ENCODE results near the gene BPIFB3. TPM values are rescaled to one million over a fixed set of nuclear protein-coding genes. Genes with fewer than 3 reads are reported as not detected.

The BPIFB3 gene
- total and polyA plus RNA-seq, 2 of the 4 experiments (the other 2 are of a cell fraction), result not detected

DNA sequence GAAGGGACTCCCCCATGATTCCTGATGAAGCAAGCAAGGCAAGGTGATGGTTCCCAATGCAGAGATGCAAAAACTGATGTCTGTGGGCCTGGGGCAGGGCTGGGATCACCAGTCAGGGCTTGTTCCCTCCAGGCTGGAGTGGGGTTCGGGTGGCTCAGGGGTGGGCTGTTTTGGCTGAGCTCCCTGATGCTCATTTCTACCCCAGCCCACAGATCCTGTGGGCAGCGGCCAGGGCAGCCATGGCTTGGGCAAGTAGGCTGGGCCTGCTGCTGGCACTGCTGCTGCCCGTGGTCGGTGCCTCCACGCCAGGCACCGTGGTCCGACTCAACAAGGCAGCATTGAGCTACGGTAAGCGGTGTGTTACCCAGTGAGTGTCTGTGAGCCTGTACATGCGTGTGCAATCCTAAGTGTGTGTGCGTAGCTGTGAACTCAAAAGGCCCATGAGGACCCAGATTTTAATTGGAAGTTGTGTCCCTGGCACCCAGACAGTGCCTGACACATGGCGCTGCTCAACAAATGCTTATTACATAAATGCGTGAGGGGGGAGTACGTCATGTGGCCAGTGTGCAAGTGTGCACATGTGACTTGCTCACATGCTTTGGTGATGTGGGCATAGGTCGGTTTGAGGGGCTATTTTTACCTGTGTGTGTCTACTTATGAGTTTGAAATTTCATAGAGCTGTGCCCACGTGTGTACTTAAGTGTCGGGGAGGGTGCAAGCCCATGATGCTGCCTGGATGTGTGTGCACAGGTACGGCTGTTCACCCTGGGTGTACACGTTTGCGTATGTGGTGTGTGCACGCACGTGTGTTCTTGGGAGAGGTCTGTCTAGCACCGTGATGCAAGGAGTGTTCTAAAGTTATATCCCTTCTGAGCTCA lies 45.1 kb upstream of the BPIFB3 start:
- Histone ChIP-seq H3K4ac (ENCODE audit: low read depth, low read length) (no peak overlapping the region), H2BK120ac (ENCODE audit: low read depth, low read length) (no peak overlapping the region), H3K9ac (ENCODE audit: low read depth, low read length) (no peak overlapping the region), H2BK20ac (ENCODE audit: low read depth, low read length) (no peak overlapping the region), H3K18ac (ENCODE audit: low read depth, low read length) (no peak overlapping the region), H3K14ac (replicated peaks; ENCODE audit: low read depth, low read length) (no peak overlapping the region), H3K4me2 (ENCODE audit: low read depth, low read length) (no peak overlapping the region), H2BK5ac (ENCODE audit: low read depth, low read length, poor library complexity, severe bottlenecking) (no peak overlapping the region), H3K36me3 (ENCODE audit: control insufficient read depth, insufficient read depth, low read length) (no peaks in the 10 kb centered on the region), H4K5ac (ENCODE audit: low read depth, low read length) (no peak overlapping the region), H4K20me1 (ENCODE audit: insufficient read depth, low read length) (no peaks in the 10 kb centered on the region; the same call in 1 of the 2 replicates), H3K27ac (ENCODE audit: insufficient read depth, low read length) (no peak overlapping the region), H3K23ac (ENCODE audit: low read depth, low read length) (no peak overlapping the region), H2BK15ac (ENCODE audit: low read depth, low read length) (no peak overlapping the region), H2AK9ac (replicated peaks; ENCODE audit: low read depth, low read length, poor library complexity) (no peak overlapping the region), H2AFZ (replicated peaks; ENCODE audit: low read length, poor library complexity) (no peak overlapping the region), H4K8ac (ENCODE audit: low read depth in 2 of 2, low read length in 2 of 2) (no peak overlapping the region), H3K4me1 (ENCODE audit: control insufficient read depth, insufficient read depth, low read length) (no peaks in the 10 kb centered on the region), H3K56ac (ENCODE audit: extremely low read depth, insufficient read depth, low read length) (no peak overlapping the region), H3K9me3 (ENCODE audit: control insufficient read depth, insufficient read depth, low read length) (no peaks in the 10 kb centered on the region), H3K27me3 (ENCODE audit: control insufficient read depth, insufficient read depth, low read length) (peaks cover 5% of the 10 kb centered on the region), H4K91ac (ENCODE audit: insufficient read depth, low read depth, low read length) (no peak overlapping the region), H3K4me3 (ENCODE audit: insufficient read depth, low read depth, low read length) (no peak overlapping the region), H3K79me1 (ENCODE audit: low read depth in 1 of 2, low read length in 2 of 2) (no peaks in the 10 kb centered on the region), H2AK5ac (ENCODE audit: low read depth, low read length) (no peak overlapping the region), H3K9me1 (ENCODE audit: insufficient read depth, low read length) (no peaks in the 10 kb centered on the region)
- DNase-seq (no peak), ATAC-seq (ENCODE audit: low read depth) (no peak)
- ChIA-PET POLR2A (ENCODE audit: unreplicated experiment) (interaction anchor here (0.6 kb wide), 1 partner anchor 1398 kb away, joined by 22 read pairs; no protein-coding TSS in a partner anchor), CTCF (no interaction called here)
- BruUV-seq (replicated peaks), result no TSS peak
- intact Hi-C loops (cut with micrococcal nuclease) (no loop called here), dilution Hi-C loops (cut with HindIII; ENCODE audit: low sequenced_read_pairs, unreplicated experiment) (no loop called here), in situ Hi-C loops (cut with MboI; ENCODE audit: low sequenced_read_pairs) (no loop called here)
- WGBS, 2 experiments (ENCODE audit: extremely low coverage in 2 of 2, insufficient read length in 1 of 2), result 65% methylated on average over 19 of the region's 23 CpGs; no CpG with 5 or more reads in 1 of the 2 experiments
- TF ChIP-seq RFX5 (IDR thresholded peaks at IDR 0.05; ENCODE audit: low read depth, low read length), result no peak

All from IMR-90 (cell line).